HepG2 (cell line): ENCODE data around the gene ZNF665. TPM values are rescaled to one million over a fixed set of nuclear protein-coding genes. Genes with fewer than 3 reads are reported as not detected.

Experiments
- ATAC-seq: fragments of 200-7000 bp; cut with Tn5 transposase; 3 replicates; pipeline ENCODE4 v1.9.1; 2020; ENCODE audit warnings: mild to moderate bottlenecking, moderate library complexity
- BruUV-seq: library from RNA; stranded (reverse); fragments of 400-500 nt; replicated peaks from 2 replicates; lab custom pipeline; 2021; lab: Mats Ljungman, UMichigan
- CTCF ChIA-PET: fragments of 300-600 bp; formaldehyde crosslinking; extraction: SDS; loops from one replicate; lab custom pipeline; 2021; ENCODE audit warnings: low total read pairs, inconsistent platforms, low intra/inter-chr PET ratio; lab: Yijun Ruan, JAX
- POLR2A ChIA-PET: fragments of 350-600 bp; sonication (Branson Sonifier 250); formaldehyde crosslinking; loops from one replicate; lab custom pipeline; 2020; ENCODE audit warnings: antibody characterized with exemption, inconsistent platforms; lab: Yijun Ruan, JAX
- DNase-seq: peaks from one replicate; pipeline ENCODE4 v3.0.0-alpha.2; 2015; ENCODE audit warnings: low spot score
- FAIRE-seq: peaks from 3 replicates; lab custom pipeline; 2011; peaks lifted over from hg19 to GRCh38; lab: Jason Lieb, UNC
- H2AFZ ChIP-seq: one replicate; pipeline ENCODE4 v1.6.1; 2011; ENCODE audit warnings: low read length, inconsistent platforms
- H3K27ac ChIP-seq: fragments of 300-600 bp; 3 replicates; pipeline ENCODE4 v1.8.0; 2011; ENCODE audit warnings: mixed run types, mild to moderate bottlenecking, mixed read lengths, low read length, inconsistent platforms; ENCODE audit not compliant: insufficient read depth; ENCODE audit errors: extremely low read length
- H3K27me3 ChIP-seq, 2 experiments: fragments of 200-600 bp in 1 of 2; 2 replicates in 1 of 2; 3 replicates in 1 of 2; pipeline versions ENCODE4 v1.6.0 to v1.8.0; 2011; ENCODE audit warnings: low read length in 2 of 2, mild to moderate bottlenecking in 2 of 2, moderate library complexity in 2 of 2, inconsistent platforms in 1 of 2; ENCODE audit not compliant: insufficient read depth in 2 of 2, control insufficient read depth in 1 of 2
- H3K36me3 ChIP-seq, 2 experiments: fragments of 200-600 bp in 1 of 2; replicated peaks in 1 of 2; 2 replicates in 1 of 2; 3 replicates in 1 of 2; pipeline versions ENCODE4 v1.5.1 to v1.8.0; 2011; ENCODE audit warnings: low read length in 2 of 2, inconsistent platforms in 1 of 2; ENCODE audit not compliant: insufficient read depth in 2 of 2, control insufficient read depth in 1 of 2
- H3K4me1 ChIP-seq: 2 replicates; pipeline ENCODE4 v1.5.1; 2012; ENCODE audit warnings: low read length, inconsistent platforms; ENCODE audit not compliant: insufficient read depth
- H3K4me2 ChIP-seq: 2 replicates; pipeline ENCODE4 v1.6.0; 2011; ENCODE audit warnings: low read depth, low read length, inconsistent platforms
- H3K4me3 ChIP-seq, 3 experiments: fragments of 200-600 bp in 1 of 3; sonication (generic), shearing (Covaris generic) in 1 of 3; replicated peaks in 1 of 3; 2 replicates each; pipeline ENCODE4 v1.5.1; 2011 to 2016; ENCODE audit warnings: low read length in 3 of 3, inconsistent platforms in 2 of 3, low read depth in 2 of 3, mild to moderate bottlenecking in 2 of 3, control low read depth in 1 of 3, mixed read lengths in 1 of 3; ENCODE audit not compliant: insufficient read depth in 1 of 3
- H3K79me2 ChIP-seq: one replicate; pipeline ENCODE4 v1.6.1; 2011; ENCODE audit warnings: low read length, inconsistent platforms; ENCODE audit not compliant: insufficient read depth
- H3K9ac ChIP-seq: 2 replicates; pipeline ENCODE4 v1.6.0; 2011; ENCODE audit warnings: mild to moderate bottlenecking, low read depth, low read length, inconsistent platforms; ENCODE audit not compliant: insufficient read depth
- H3K9me3 ChIP-seq: 2 replicates; pipeline ENCODE4 v1.5.1; 2012; ENCODE audit warnings: mild to moderate bottlenecking, low read length
- H4K20me1 ChIP-seq: 2 replicates; pipeline ENCODE4 v1.6.0; 2011; ENCODE audit warnings: inconsistent platforms, mild to moderate bottlenecking, low read length, moderate library complexity; ENCODE audit not compliant: insufficient read depth
- AGO1 ChIP-seq: fragments of 200-400 bp; formaldehyde crosslinking; IDR thresholded peaks from 2 replicates; pipeline ENCODE4 v1.6.1; 2017; ENCODE audit warnings: mild to moderate bottlenecking, low read depth, low read length, moderate library complexity; ENCODE audit not compliant: poor library complexity, severe bottlenecking
- CENPT ChIP-seq: sonication (generic); formaldehyde crosslinking; IDR thresholded peaks from 2 replicates; pipeline ENCODE4 v1.8.0; 2022; ENCODE audit warnings: low read depth, mild to moderate bottlenecking, moderate library complexity, missing genetic modification reagents
- FOSL2 ChIP-seq: sonication (generic); formaldehyde crosslinking; IDR thresholded peaks from 2 replicates; pipeline ENCODE4 v1.4.0; 2020; ENCODE audit warnings: missing genetic modification reagents
- MTA3 ChIP-seq: sonication (generic); formaldehyde crosslinking; IDR thresholded peaks from 2 replicates; pipeline ENCODE4 v1.4.0; 2020; ENCODE audit warnings: missing genetic modification reagents
- POGZ ChIP-seq: sonication (generic); formaldehyde crosslinking; IDR thresholded peaks from 2 replicates; pipeline ENCODE4 v1.4.0; 2020; ENCODE audit warnings: mild to moderate bottlenecking, missing genetic modification reagents
- POLR2A ChIP-seq, 2 experiments: IDR thresholded peaks; 2 replicates each; pipeline ENCODE4 v1.6.1; 2011; ENCODE audit warnings: low read depth in 2 of 2, low read length in 2 of 2, mild to moderate bottlenecking in 1 of 2, moderate library complexity in 1 of 2; ENCODE audit not compliant: insufficient read depth in 1 of 2
- RARA ChIP-seq: IDR thresholded peaks from 2 replicates; pipeline ENCODE4 v1.6.1; 2016; ENCODE audit warnings: missing genetic modification reagents, missing compliant biosample characterization
- ZNF205 ChIP-seq: IDR thresholded peaks from 2 replicates; pipeline ENCODE4 v1.6.1; 2018; ENCODE audit warnings: missing biosample characterization, missing genetic modification reagents
- ZNF430 ChIP-seq: sonication (generic); formaldehyde crosslinking; IDR thresholded peaks from 2 replicates; pipeline ENCODE4 v1.9.0; 2021; ENCODE audit warnings: mild to moderate bottlenecking, missing genetic modification reagents
- ZNF557 ChIP-seq: sonication (generic); formaldehyde crosslinking; IDR thresholded peaks from 2 replicates; pipeline ENCODE4 v1.4.0; 2020; ENCODE audit warnings: missing genetic modification reagents
- WGBS: methylation state at CpG from one replicate; pipeline ENCODE4 v1.1.6; 2017; ENCODE audit warnings: low lambda C conversion rate; 5-methylcytosine and 5-hydroxymethylcytosine counted together
- in situ Hi-C: cut with HindIII; loops from 2 replicates; pipeline ENCODE4 v1.10.0; 2017; ENCODE audit warnings: low pct_unique_long_range_greater_than_20kb; ENCODE audit not compliant: extremely low pct_ligation_motif_present
- intact Hi-C: fragments of 100-400 bp; cut with micrococcal nuclease; formaldehyde crosslinking; loops from one replicate; pipeline ENCODE4 v1.10.0; 2022; ENCODE audit not compliant: unreplicated experiment
- polyA plus RNA-seq, 8 experiments: library from polyadenylated mRNA; depleted of rRNA in 3 of 8; stranded (reverse) in 7 of 8; unstranded in 1 of 8; fragments of >200 nt; fragmentation: Illumina TruSeq in 4 of 8; extraction: Trizol in 4 of 8; gene quantifications; 2 replicates each; pipeline versions ENCODE4 v1.2.1 to v1.2.3, GENCODE V29; 2011 to 2016; ENCODE audit warnings: low read depth in 4 of 8, missing spikeins in 1 of 8, mixed read lengths in 1 of 8; ENCODE audit not compliant: insufficient read depth in 1 of 8
- total RNA-seq, 5 experiments: library from RNA; depleted of rRNA; stranded (reverse); fragments of >200 nt; fragmentation: Illumina TruSeq; extraction: Trizol; gene quantifications; 2 replicates each; pipeline ENCODE4 v1.2.3, GENCODE V29; 2016; ENCODE audit warnings: low read depth in 1 of 5
- TF ChIP-seq, protein P1 (sequence below): sonication (generic); formaldehyde crosslinking; conservative IDR thresholded peaks from 2 replicates; pipeline ENCODE4 v1.8.1; 2023; ENCODE audit warnings: missing genetic modification reagents
- TF ChIP-seq, protein P2 (sequence below): sonication (generic); formaldehyde crosslinking; IDR thresholded peaks from 2 replicates; pipeline ENCODE4 v1.8.0; 2022; ENCODE audit warnings: missing genetic modification reagents, low read depth, mild to moderate bottlenecking, borderline replicate concordance

Gene ZNF665
- total and polyA plus RNA-seq, 2 of the 13 experiments (the other 11 are each of a cell fraction or from before 2014, with no cell fraction given) = 0.45 to 0.49 TPM

DNA sequence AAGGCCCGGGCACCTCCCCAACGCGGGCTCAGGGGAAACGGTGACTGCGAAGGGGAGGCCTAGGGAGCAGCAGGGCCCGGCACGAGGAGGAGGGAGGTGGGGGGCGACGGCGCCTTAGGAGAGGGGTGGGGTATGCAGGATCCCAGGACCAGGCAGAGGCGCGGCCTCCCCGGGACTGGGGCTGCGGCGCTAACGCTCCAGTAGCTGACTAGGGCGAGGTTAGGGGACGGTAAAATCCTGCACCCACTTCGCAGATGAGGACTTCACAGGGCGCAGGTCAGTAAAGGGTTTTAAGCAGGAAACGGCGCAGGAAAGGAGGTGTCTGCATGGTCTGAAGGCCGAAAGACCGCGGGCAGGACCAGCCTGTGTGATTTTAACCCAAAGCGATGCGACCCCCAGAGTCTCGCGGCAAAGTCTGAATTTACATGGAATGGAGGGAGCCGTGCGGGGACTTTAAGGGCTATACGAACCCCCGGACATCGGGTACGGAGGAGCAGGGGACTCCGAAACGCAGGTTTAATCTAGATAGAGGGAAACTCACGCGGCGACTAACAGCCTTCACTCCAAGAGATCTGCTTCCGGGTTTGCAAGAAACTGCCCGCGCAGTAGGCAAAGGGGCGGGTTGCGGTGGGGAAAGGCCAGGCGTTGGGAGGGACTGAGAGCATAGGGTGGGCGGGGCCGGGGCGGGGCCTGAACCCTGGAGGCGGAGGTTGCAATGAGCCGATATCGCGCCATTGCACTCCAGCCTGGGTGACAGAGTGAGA, at the start of gene ZNF665 (continued):
- TF ChIP-seq POGZ (no peak), ZNF430 (CRISPR knock-in tag) (no peak), CENPT (CRISPR knock-in tag) (no peak), FOSL2 (no peak)

DNA sequence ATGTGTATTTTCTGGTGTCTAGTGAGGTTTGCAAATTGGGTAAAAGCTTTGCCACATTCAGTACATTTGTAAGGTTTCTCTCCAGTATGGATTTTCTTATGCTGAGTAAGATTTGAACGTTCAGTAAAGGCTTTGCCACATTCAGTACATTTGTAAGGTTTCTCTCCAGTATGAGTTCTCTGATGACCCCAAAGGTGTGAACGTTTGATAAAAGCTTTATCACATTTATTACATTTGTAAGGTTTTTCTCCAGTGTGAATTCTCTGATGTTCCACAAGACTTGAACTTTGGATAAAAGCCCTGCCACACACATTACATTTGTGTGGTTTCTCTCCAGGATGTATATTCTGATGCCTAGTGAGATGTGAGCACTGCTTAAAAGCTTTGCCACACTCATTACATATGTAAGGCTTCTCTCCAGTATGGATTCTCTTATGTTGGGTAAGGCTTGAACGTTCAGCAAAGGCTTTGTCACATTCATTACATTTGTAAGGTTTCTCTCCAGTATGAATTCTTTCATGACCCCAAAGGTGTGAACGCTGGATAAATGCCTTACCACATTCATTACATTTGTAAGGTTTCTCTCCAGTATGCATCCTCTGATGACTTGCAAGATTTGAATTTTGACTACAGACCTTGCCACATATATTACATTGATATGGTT, 44.1 kb upstream of the ZNF665 start:
- Histone ChIP-seq H3K9ac (no peak overlapping the region), H3K36me3 (no peaks in the 10 kb centered on the region), H3K4me2 (no peak overlapping the region), H3K27me3 (no peaks in the 10 kb centered on the region; a peak in 1 of 5 replicates), H3K9me3 (peaks cover 93% of the 10 kb centered on the region), H3K4me3 (no peak overlapping the region), H2AFZ (no peak overlapping the region), H3K79me2 (no peaks in the 10 kb centered on the region), H4K20me1 (no peaks in the 10 kb centered on the region), H3K4me1 (no peaks in the 10 kb centered on the region), H3K27ac (no peak overlapping the region)
- no peak for FAIRE-seq
- ATAC-seq = no peak
- POLR2A ChIA-PET = no interaction called here
- no peak for DNase-seq
- TF ChIP-seq MTA3 (no peak), POLR2A (IDR thresholded peaks at IDR 0.05; ENCODE audit: insufficient read depth in 1 of 2, low read depth in 2 of 2, low read length in 2 of 2) (no peak), ZNF557 (CRISPR knock-in tag) (no peak), RARA (CRISPR knock-in tag) (no peak), ZNF205 (no peak), AGO1 (no peak)
- TF ChIP-seq, protein P1, sequence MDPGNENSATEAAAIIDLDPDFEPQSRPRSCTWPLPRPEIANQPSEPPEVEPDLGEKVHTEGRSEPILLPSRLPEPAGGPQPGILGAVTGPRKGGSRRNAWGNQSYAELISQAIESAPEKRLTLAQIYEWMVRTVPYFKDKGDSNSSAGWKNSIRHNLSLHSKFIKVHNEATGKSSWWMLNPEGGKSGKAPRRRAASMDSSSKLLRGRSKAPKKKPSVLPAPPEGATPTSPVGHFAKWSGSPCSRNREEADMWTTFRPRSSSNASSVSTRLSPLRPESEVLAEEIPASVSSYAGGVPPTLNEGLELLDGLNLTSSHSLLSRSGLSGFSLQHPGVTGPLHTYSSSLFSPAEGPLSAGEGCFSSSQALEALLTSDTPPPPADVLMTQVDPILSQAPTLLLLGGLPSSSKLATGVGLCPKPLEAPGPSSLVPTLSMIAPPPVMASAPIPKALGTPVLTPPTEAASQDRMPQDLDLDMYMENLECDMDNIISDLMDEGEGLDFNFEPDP = no peak
- TF ChIP-seq, protein P2, sequence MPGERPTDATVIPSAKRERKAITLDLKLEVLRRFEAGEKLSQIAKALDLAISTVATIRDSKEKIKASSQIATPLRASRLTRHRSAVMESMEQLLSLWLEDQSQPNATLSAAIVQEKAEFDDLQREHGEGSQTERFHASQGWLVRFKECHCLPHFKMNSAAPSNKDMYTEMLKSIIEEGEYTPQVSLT = no peak
- WGBS = 15% methylated on average over 4 of the region's 4 CpGs
- intact Hi-C loops (no loop called here), in situ Hi-C loops (no loop called here)
- CTCF ChIA-PET = no interaction called here
- BruUV-seq = no TSS peak
